Measurements from ENCODE around the gene CRYGD. TPM values are rescaled to one million over a fixed set of nuclear protein-coding genes. Genes with fewer than 3 reads are reported as not detected.

CRYGD gene
- total and polyA plus RNA-seq, 2 of the 13 experiments (the other 11 are each of a cell fraction or from before 2014, with no cell fraction given): not detected

DNA sequence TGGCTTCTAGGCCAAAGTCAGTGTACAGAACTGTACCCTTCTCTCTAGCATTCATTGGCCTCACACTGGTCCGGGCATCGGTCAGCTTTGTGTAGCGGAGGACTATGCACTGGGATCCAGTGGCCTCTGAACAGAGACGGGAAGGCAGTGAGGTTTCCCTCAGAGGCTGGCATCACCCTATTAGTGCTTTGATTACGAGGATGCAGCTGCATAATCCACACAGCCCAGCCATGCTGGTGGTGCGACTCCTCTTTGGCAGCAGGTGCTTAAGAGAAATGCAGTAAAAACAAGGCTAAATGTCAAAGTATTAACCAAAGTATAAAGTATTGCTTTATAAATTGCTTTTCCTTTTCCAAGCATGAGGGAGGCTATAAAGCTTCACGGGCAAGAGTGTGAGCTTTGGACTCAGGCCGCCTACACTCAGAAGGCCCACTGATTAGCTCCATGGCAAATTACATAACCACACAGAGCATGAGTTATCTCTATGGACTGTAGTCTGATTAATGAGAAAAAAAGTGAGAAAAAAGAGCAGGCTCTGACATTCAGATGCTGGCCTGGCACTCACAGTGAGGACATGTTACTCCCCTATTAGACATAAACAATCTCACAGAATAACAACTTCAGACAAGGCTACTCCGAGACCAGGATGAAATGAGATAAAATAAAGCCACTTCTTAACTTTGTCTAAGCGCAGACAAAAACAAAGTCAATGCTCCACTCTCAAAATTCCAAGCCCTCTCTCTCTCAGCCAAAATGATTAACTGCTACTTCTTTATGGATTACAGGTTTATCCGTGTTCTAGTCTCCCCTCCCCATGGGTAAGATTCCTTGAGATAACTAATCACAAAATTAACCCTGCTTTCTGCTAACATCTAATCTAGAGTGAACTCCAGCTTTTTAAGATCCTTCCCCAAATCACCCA lies 11.7 kb upstream of the CRYGD start (continued):
- peak; percentile 79; the same call in 1 of the 2 replicates for TF ChIP-seq AHDC1 (CRISPR knock-in tag; IDR thresholded peaks at IDR 0.05; ENCODE audit: borderline replicate concordance)
- 0 out of 2 replicates have a peak, but pooled peaks have one; percentile 52 for TF ChIP-seq ZNF891 (CRISPR knock-in tag; IDR thresholded peaks at IDR 0.05)
- TF ChIP-seq SATB2 (CRISPR knock-in tag; IDR thresholded peaks at IDR 0.05): no peak
- TF ChIP-seq ZMYM4 (CRISPR knock-in tag; IDR thresholded peaks at IDR 0.05): peak; percentile 46; the same call in 1 of the 2 replicates
- no peak for TF ChIP-seq SP4 (CRISPR knock-in tag; IDR thresholded peaks at IDR 0.05)
- TF ChIP-seq SAP130 (CRISPR knock-in tag; IDR thresholded peaks at IDR 0.05; ENCODE audit: low read depth): peak; percentile 66
- TF ChIP-seq SP140L (CRISPR knock-in tag; IDR thresholded peaks at IDR 0.05; ENCODE audit: borderline replicate concordance): no peak
- TF ChIP-seq ZNF552 (CRISPR knock-in tag; IDR thresholded peaks at IDR 0.05; ENCODE audit: borderline replicate concordance): 0 out of 2 replicates have a peak, but pooled peaks have one; percentile 37
- peak; percentile 63; the same call in 1 of the 2 replicates for TF ChIP-seq ZNF709 (CRISPR knock-in tag; IDR thresholded peaks at IDR 0.05)
- TF ChIP-seq PHF21A (CRISPR knock-in tag; IDR thresholded peaks at IDR 0.05): peak; percentile 48; the same call in 1 of the 2 replicates
- TF ChIP-seq EHMT2 (IDR thresholded peaks at IDR 0.05; ENCODE audit: borderline replicate concordance, low read depth, low read length): no peak; the same call in none of the 2 replicates
- no peak for TF ChIP-seq U2AF2 (IDR thresholded peaks at IDR 0.05; ENCODE audit: low read depth, low read length)
- no peak for TF ChIP-seq HCFC1 (IDR thresholded peaks at IDR 0.05; ENCODE audit: low read depth, low read length)
- TF ChIP-seq ARID3A (IDR thresholded peaks at IDR 0.05; ENCODE audit: low read depth, low read length): peak; percentile 21; the same call in 1 of the 2 replicates
- no peak for TF ChIP-seq SOX6 (IDR thresholded peaks at IDR 0.05)
- peak; percentile 72 for TF ChIP-seq SOX6 (CRISPR knock-in tag; IDR thresholded peaks at IDR 0.05)
- peak; percentile 66; the same call in 1 of the 2 replicates for TF ChIP-seq NCOA1 (CRISPR knock-in tag; IDR thresholded peaks at IDR 0.05)
- TF ChIP-seq ZBED4 (CRISPR knock-in tag; IDR thresholded peaks at IDR 0.05; ENCODE audit: borderline replicate concordance): peak; percentile 70; the same call in 1 of the 2 replicates

All from HepG2 (cell line).